ENCODE measurements around the gene TCEAL1. TPM values are rescaled to one million over a fixed set of nuclear protein-coding genes. Genes with fewer than 3 reads are reported as not detected.

The TCEAL1 gene
- total and polyA plus RNA-seq, 2 donors (not counting 1 experiment from before 2014, with no cell fraction given) = 12.5 to 16.7 TPM

- POLR2A ChIA-PET = no interaction called here
- WGBS (ENCODE audit: insufficient coverage) = no CpG with 5 or more reads among the region's 1 CpG
- intact Hi-C loops (cut with micrococcal nuclease) = no loop called here
Observed at GRCh38 chrX:103669745-103670144, 41.0 kb downstream of the TCEAL1 start.

More at GRCh38 chrX:103669745-103670144, 41.0 kb downstream of the TCEAL1 start:
- Histone ChIP-seq H3K27ac (ENCODE audit: low read length in 2 of 2) (no peak overlapping the region), H3K9me3 (ENCODE audit: control extremely low read depth in 1 of 3, control insufficient read depth in 2 of 3, insufficient read depth in 1 of 3, low read length in 2 of 3) (no peaks in the 10 kb centered on the region), H3K9ac (ENCODE audit: low read length) (no peak overlapping the region), H3K4me1 (ENCODE audit: control insufficient read depth in 2 of 2, insufficient read depth in 2 of 2, low read length in 2 of 2) (no peaks in the 10 kb centered on the region), H3K4me3 (ENCODE audit: control extremely low read depth in 1 of 5, extremely low read depth in 1 of 5, insufficient read depth in 1 of 5, low read depth in 2 of 5, low read length in 4 of 5) (no peak overlapping the region), H4K20me1 (ENCODE audit: control insufficient read depth, insufficient read depth, low read length, poor library complexity, severe bottlenecking) (no peaks in the 10 kb centered on the region), H3K36me3 (replicated peaks in 1 of 2; ENCODE audit: control extremely low read depth in 1 of 2, control insufficient read depth in 1 of 2, extremely low read depth in 1 of 2, insufficient read depth in 2 of 2, low read length in 1 of 2) (peaks cover 0 to 3% of the 10 kb centered on the region in 2 experiments), H3K4me2 (replicated peaks; ENCODE audit: low read depth, low read length, poor library complexity, severe bottlenecking) (no peak overlapping the region), H3K79me2 (ENCODE audit: control insufficient read depth, insufficient read depth, low read length) (no peaks in the 10 kb centered on the region), H3K27me3 (replicated peaks in 1 of 4; ENCODE audit: control extremely low read depth in 1 of 4, control insufficient read depth in 3 of 4, insufficient read depth in 4 of 4, low read length in 3 of 4) (no peaks in the 10 kb centered on the region), H2AFZ (ENCODE audit: insufficient read depth, low read depth, low read length, poor library complexity, severe bottlenecking) (no peak overlapping the region)
- H3K4me3 Mint-ChIP-seq = no peak overlapping the region
- DNase-seq (no peak), ATAC-seq (ENCODE audit: low read depth) (no peak)
- no peak overlapping the region for H3K27ac Mint-ChIP-seq
- TF ChIP-seq EZH2 (IDR thresholded peaks at IDR 0.05; ENCODE audit: borderline replicate concordance, insufficient read depth, low read depth, low read length, poor library complexity, severe bottlenecking) (no peak), CTCF (IDR thresholded peaks at IDR 0.05) (no peak)
- CTCF ChIA-PET = no interaction called here
- H3K27me3 Mint-ChIP-seq = peaks cover 1% of the 10 kb centered on the region
- no peaks in the 10 kb centered on the region for H3K4me1 Mint-ChIP-seq
- H3K9me3 Mint-ChIP-seq (ENCODE audit: insufficient read depth) = no peaks in the 10 kb centered on the region
